Hematopoietic multipotent progenitor cell treated with erythropoietin and hydrocortisone succinate and interleukin-3 and kit ligand, for 17 days (in vitro differentiated cells): ENCODE measurements around the gene DGLUCY.
"Not testable (repeated sequence)": the region's sequence is repeated elsewhere in the genome, so short reads cannot be mapped to it uniquely, and the experiment has no call there.

ENCODE experiments used
- DNase-seq: peaks from one replicate; pipeline ENCODE4 v3.0.0-alpha.2; 2015; ENCODE audit warnings: low spot score

DGLUCY gene

DNA sequence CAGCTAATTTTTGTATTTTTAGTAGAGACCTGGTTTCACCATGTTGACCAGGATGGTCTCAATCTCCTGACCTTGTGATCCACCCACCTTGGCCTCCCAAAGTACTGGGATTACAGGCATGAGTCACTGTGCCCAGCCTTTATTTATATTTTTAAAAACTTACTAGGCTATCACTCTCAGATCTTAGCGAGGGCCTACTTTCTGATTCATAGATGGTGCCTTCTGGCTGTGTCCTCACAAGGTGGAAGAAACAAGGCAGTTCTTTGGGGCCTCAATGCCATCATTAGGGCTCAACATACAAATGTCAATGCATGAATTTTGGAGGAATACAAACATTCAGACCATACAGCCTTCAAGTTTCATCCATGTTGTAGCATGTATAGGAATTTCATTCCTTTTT is 2.4 kb upstream of the DGLUCY start:
- DNase-seq = no peak

DNA sequence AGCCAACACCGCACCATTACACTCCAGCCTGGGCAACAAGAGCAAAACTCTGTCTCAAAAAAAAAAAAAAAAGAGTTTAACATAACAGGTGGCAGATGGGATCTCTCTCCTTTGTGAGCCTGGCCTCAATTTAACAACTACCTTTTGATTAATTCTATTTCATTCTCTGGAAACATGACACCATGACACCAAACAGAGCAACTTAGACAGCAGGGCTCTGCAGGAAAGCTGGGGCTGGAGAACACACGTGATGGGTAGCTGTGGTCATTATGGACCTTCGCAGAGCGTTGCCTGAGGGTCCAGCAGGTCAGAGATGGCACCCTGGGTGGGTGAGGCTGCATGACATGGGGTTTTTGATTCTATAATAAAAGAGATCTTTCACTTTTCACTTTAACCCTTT is 1.7 kb upstream of the DGLUCY start:
- DNase-seq = no peak

DNA sequence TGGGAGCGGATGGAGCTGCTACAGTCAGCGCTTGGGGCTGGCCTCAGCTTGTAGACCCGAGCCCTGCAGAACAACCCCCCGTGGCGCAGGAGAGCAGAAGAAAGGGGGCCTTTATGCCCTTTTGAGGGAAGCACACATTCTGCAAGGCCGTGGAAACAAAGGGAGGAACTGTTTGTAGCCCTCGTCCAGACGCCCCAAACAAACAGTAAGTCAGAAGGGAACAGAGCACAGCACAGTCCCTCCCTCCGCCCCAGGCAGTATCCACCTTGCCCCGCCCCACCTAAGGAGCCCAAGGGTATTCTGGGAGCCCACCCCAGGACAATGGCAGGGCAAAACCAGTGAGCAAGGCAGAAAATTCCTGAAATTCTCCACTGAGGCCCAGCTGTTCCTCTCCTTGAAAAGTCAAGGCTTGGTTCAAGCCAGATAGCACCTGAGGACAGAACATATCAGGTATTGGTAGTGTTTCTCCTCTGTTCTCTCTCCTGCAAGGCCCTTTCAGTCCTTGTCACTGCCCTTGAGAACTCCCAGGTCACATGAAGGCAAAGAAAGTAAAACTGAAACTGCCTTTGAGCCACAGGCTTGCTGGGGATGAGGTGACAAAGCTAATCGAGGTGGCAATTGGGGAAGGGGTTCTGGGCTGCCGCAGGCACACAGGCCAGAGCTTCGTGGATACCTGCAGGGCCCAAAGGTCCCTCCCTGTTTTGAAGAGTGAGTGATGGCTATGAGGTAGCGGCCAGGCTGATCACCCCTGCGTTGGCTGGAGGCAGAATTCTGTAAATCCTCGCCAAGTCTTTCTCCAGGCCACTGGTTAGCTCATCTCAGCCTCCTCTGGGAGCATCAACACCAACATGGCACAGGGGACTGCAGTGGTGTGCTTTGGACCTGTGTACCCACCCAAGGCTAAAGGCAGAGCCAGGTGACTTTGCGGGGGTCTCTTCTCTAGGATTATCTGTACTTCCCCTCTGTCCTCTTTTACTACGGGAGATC is 499 bp downstream of the DGLUCY start:
- peak; percentile 66 for DNase-seq

DNA sequence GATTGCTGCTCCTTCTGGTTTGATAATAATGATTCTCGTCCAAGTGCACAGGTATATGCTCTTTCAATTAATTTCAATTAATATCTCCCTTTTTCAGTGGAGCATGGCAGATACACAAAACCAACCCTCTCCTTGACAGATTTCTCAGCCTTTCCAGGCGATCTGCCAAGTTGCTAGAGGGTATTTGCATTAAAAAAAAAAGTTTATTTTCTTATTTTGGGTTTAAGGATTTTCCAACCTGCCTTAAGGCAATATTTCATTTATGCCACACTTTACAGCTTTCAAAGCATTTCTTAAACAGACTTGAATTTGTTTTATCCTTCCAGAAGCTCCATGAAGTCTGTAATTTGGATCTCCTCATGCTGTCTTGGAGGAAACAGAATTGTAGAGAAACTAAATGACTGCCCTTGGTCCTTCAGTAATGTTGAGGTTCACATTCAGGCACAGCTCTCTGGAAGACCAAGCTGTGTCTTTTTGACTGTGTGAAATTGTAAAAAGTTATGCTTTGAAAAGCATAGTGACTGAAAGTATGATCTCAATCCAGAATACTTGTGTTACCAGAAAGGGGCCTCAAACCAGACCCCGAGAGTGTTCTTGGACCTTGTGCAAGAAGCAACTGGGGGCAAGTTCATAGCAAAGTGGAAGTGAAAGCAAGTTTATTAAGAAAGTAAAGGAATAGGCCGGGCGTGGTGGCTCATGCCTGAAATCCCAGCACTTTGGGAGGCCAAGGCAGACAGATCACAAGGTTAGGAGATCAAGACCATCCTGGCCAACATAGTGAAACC is 2.3 kb downstream of the DGLUCY start:
- no peak for DNase-seq

DNA sequence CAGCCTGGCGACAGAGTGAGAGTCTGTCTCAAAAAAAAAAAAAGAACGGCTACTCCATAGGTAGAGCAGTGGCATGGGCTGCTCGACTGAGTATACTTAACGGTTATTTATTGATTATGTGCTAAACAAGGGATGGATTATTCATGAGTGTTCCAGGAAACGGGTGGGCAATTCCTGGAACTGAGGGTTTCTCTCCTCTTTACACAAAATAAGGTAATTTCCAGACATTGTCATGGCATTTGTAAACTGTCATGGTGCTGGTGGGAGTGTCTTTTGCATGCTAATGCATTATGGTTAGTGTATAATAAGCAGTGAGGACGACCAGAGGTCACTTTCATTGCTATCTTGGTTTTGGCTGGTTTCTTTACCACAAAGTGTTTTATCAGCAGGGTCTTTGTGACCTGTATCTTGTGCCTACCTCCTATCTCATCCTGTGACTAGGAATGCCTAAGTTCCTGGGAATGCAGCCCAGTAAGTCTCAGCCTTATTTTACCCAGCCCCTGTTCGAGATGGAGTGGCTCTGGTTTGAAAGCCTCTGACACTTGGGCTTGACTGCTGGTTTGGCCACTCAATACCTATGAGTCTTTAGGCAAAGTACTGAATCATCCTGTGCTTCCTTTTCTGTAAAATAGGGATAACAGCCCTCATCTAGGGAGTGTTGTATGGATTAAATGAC is 3.2 kb downstream of the DGLUCY start:
- DNase-seq = no peak

DNA sequence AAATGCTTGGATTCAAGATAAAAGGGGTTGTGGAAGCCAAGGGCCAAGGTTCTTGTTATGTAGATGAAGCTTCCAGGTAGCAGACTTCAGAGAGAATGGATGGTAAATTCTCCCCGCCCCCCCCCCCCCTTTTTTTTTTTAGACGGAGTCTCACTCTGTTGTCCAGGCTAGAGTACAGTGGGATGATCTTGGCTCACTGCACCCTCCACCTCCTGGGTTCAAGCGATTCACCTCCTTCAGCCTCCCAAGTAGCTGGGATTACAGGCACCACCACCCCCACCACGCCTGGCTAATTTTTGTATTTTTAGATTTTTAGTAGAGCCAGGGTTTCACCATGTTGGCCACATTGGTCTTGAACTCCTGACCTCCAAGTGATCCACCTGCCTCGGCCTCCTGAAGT is 4.1 kb downstream of the DGLUCY start:
- no peak for DNase-seq

DNA sequence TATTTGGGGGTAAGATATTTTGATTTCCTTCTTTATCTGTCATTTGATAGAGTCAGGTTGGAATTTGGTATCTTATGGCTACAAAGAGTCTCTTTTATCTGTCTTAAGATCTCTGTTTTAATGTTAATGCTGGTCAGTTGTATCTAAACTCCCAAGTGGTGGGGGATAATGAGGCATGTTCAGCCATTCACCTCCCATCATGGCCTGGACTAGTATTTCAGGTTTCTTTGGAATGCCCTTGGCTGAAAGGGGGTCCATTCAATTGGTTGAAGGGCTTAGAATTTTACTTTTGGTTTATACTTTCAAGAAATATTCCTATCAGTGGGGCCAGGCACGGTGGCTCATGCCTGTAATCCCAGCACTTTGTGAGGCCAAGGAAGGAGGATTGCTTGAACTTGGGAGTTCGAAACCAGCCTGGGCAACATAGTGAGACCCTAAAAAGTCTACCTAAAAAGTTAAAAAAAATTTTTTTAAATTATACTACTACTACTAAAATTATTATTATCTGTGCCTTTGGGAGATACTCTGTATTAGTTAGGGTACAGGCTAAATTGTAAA is 4.7 kb downstream of the DGLUCY start:
- DNase-seq = no peak

DNA sequence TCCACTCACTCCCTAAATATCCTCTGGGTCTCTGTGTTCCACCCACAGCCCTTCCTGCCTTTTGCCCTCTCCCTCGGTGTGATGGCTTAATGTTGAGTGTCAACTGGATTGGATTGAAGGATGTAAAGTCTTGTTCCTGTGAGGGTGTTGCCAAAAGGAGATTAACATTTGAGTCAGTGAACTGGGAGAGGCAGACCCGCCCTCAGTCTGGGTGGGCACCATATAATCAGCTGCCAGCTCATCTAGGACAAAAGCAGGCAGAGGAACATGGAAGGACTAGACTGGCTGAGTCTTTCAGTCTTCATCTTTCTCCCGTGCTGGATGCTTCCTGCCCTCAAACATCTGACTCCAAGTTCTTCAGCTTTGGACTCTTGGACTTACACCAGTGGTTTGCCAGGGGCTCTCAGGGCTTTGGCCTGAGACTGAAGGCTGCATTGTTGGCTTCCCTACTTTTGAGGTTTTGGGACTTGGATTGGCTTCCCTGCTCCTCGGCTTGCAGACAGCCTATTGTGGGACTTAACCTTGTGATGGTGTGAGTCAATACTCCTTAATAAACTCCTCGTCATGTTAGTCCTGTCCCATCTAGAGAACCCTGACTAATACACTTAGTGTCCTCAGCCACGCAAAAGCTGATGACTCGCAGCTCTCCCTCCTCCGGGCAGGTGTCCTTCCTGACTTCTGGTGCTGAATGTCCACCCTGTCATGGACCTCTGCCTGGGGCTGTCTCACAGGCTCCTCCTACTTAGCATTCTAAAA is 5.9 kb downstream of the DGLUCY start:
- no peak for DNase-seq

DNA sequence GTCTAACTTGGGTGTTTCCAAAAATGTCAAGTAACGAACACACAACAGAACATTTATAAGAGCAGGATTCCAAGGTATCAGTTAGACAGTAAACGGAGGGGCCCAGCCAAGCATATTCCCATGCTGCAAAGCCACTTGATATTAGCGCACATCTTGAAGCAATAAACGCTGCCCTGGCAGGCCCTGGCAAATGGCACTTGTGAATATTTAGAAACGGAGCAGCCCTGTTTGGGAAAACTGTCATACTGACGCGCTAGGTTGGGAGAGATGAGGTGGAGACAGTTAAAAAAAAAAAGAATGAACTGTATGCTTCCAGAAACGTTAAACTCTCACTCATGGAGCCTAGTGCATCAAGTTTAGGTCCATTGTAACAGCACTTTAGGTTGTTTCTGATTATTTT is 9.3 kb downstream of the DGLUCY start:
- DNase-seq = no peak

DNA sequence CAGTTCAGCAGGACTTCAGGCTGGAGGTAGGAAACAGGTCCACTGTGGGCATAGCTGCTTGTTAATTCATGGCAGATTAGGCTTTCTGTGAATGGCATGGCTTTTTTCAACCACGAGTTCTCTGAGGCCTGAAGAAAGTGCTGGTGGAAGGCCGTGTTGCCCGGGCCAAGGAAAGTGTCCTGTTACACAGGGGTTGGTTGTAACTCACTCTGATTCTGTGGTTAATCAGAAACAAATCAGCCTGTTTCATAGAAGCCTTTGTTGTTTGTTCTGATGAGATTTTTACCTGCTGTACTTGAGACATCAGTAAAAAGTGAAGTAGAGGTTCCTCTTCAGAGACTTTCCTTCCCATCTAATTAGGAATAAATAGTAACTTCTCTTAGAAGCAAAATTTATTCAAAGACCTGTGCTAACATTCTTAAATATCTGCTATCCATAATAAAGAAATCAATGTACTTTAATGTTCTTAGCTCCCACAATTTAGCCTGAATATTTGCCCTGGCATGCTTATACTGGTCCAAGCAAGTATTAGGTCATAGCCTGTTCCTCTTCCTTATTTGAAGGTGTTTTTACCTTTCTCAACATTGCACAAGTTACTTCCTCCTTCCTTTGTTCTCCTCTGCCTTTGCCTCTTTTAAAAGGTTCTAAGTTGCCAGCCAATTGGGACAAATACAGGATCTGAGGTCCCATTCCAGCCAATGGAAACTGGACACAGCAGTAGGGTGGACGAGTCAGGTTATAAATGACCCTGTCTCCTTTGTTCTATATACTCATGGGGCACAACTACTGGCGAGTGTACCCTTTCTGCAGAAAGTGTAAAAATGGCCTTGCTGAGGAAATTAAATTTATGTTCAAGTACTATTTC is 10.8 kb downstream of the DGLUCY start:
- not testable (repeated sequence) for DNase-seq

DNA sequence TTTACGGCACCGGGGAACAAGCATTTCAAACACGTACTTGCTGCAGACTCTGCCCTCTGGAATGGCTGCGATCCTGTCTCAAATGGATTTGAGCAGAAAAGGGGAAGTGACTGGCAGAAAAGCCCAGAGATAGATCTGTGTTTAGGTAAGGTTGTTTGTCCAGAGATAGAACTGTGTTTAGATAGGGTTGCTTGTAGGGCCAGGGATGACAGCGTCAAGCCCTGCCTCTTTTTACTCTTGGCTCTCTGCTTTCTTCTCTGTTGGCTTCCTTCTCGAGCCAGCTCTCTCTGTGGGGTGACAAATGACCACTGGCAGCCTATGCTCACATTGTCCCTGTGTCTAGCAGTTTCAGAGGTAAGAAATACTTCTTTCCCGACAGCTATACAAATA is 11.4 kb downstream of the DGLUCY start:
- no peak for DNase-seq

DNA sequence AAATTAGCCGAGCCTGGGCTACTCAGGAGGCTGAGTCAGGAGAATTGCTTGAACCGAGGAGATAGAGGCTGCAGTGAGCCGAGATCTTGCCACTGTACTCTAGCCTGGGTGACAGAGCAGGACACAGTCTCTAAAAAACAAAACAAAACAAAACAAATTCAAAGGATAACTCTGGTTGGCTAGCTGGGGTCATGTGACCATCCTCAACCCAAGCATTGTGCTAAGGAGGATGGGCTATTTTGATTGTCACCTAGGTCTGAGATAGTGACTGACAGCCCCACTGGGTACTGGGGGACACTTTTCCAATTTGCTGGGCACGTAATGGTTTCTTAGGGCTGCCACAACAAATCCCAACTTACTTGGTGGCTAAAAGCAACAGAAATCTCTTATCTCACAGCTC is 11.9 kb downstream of the DGLUCY start:
- DNase-seq = no peak

DNA sequence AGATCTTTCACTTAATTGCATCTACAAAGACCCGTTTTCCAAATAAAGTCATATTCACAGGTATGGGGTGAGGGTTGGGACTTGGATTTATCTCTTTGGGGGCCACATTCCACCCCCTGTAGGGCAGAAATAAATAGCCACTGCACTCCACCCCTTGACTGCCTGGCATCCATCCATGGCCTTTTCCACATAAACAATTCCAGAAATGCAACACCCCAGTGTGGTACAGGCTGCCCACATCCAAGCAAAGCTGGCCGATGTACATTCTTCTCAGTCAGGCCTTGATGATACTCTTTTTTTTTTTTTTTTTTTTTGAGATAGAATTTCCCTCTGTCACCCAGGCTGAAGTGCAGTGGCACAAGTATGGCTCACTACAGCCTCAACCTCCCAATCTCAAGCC is 12.9 kb downstream of the DGLUCY start:
- DNase-seq = no peak

DNA sequence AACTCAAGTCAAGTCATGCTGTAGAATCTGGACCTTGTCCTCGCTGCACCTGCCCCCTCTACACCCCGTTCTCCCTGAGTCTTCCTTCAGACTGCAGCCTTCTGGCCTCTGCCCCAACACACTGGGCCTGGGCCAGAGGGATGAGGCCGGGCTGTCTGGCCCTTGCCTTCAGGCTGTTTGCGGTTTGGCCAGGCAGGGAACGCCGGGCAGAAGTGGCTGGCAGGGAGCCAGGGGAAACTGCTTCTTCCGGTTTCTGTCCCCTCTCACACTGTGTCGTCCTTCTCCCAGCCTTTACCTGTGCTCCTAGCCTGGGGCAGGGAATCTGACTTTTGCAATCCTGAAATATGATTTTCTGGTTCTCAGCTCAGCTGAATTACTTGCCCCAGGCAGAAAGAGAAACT is 13.5 kb downstream of the DGLUCY start:
- no peak for DNase-seq

DNA sequence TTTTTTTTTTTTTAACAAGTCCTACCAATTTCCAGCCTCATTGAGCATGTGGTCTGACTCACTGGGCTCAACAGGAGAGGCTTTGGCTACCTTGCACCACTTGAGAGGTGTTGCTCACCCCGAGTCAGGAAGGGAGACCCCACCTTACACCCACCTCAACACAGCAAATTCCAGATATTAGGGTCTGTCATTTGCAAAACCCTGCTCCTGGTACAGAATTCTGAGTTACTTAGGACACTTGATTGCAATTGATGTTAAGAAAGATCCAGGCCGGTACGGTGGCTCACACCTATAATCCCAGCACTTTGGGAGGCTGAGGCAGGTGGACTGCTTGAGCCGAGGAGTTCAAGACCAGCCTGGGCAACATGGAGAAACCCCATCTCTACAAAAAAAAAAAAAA is 14.1 kb downstream of the DGLUCY start:
- DNase-seq = no peak

DNA sequence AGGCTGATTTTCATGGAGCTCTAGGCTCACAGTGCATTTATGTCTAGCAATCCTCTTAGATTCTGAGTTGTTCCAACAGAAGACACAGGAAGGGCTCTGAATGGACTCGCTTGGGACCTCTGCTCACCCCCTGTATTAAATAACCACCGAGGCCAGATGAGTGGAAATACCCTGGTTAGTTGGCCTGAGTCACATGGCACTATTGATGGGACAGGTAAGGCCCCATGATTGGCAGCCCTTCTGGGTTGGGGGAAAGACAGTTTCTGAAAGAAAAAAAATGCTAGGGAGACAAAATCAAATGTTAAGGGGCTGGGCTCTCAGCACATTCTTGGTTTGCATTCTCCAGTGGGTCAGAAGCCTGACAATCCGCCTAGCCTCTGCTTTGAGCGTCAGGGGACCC is 14.8 kb downstream of the DGLUCY start:
- DNase-seq = no peak

DNA sequence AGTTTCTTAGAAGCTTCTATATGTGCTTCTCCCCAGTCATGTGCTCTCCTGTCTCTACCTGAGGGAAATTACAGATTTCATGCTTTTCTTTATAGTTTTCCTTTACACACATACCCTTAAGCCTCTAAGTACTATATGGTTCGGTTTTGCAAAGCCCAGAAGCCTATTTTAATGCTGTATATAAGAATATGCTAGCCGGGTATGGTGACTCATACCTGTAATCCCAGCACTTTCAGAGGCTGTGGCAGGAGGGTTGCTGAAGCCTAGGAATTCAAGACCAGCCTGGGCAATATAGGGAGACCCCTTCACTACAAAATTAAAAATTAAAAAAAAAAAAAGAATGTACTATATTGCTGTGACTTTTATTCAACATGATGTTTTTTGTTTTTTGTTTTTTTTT is 15.4 kb downstream of the DGLUCY start:
- no peak for DNase-seq

DNA sequence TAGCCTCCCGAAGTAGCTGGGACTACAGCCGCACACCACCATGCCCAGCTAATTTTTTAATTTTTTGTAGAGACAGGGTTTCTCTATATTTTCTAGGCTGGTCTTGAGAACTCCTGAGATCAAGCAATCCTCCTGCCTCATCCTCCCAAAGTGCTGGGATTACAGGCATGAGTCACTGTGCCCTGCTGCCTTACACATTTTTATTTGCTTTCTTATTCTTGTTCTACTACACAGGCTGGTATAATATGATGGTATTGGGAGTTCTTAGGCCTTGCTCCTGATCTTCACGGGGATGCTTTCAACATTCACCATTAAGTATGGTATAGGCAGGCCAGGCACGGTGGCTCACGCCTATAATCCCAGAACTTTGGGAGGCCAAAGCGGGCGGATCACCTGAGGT is 21.2 kb downstream of the DGLUCY start:
- DNase-seq = no peak

DNA sequence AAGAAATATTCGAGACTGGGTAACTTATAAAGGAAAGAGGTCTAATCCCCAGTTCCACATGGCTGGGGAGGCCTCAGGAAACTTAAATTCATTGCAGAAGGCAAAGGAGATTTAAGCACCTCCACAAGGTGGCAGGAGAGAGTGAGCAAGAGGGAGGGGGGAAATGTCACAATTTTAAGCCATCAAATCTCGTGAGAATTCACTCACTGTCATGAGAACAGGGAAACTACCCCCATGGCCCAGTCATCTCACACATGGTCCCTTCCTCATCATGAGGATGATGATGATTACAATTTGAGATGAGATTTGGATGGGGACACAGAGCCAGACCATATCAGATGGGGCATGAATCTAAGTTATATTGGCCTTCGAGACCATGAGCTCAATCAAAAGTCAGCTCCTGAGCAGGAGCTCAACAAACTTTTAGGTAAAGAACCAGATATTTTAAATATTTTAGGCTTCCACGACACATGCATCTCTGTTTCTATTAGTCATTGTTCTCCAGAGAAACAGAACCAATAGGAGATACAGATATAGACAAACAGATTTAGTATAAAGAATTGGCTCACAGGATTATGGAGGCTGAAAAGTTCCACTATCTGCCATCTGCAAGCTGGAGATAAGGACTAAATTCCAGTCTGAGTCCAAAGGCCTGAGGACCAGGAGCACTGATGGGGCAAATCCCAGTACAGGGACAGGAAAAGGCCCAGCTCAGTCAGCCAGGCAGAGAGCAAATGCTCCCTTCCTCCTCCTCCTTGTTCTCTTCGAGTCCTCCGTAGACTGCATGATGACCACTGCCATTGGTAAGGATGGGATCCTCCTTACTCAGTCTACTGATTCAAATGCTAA is 24.9 kb downstream of the DGLUCY start:
- DNase-seq = peak; percentile 40

DNA sequence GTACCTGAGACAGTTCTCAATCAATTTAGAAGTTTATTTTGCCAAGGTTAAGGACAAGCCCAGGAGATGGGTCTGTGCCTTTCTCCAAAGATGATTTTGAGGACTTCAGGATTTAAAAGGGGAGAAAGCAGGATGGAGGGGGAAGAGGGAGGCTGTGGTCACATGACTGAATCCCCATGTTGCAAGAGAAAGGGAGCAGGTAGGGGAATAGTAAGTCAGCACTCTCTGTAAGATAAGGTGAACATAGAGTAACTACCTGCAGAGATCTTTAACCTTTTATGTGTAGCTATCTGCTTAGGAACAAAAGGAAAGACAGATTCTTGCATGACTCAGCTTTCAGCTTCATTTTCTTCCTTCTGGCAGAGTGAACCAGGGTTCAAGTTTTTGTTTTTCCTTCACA is 25.9 kb downstream of the DGLUCY start:
- DNase-seq = no peak
